Pancreas (tissue), 10 donors: ENCODE measurements around the gene CDKN2A. TPM values are rescaled to one million over a fixed set of nuclear protein-coding genes. Genes with fewer than 3 reads are reported as not detected.

Experiments
- ATAC-seq, 4 donors: fragments of 200-7000 bp; cut with Tn5 transposase; one replicate each; pipeline versions ENCODE4 v1.8.0 to v1.9.1; 2020; ENCODE audit warnings: mild to moderate bottlenecking in 4 of 4, moderate library complexity in 4 of 4
- DNase-seq, 6 donors: peaks; one replicate each; pipeline ENCODE4 v3.0.0-alpha.2; 2020
- FAIRE-seq: peaks from 2 replicates; lab custom pipeline; 2012; peaks lifted over from hg19 to GRCh38; lab: Jason Lieb, UNC
- H3K27ac ChIP-seq, 4 donors: fragments of 200-600 bp; sonication (generic); 1 replicate in 3 of 4; 2 replicates in 1 of 4; pipeline versions ENCODE4 v1.5.0 to v1.8.0; 2020
- H3K27me3 ChIP-seq, 4 donors: fragments of 200-600 bp; one replicate each; pipeline ENCODE4 v1.8.0; 2021
- H3K36me3 ChIP-seq, 3 donors: fragments of 200-600 bp; sonication (generic) in 1 of 3; one replicate each; pipeline versions ENCODE4 v1.5.0 to v1.8.0; 2020 to 2021
- H3K4me1 ChIP-seq, 3 donors: fragments of 200-600 bp; one replicate each; pipeline ENCODE4 v1.8.0; 2021
- H3K4me3 ChIP-seq, 4 donors: fragments of 200-600 bp; sonication (generic) in 2 of 4; one replicate each; pipeline versions ENCODE4 v1.5.0 to v1.8.0; 2020 to 2021
- H3K9me3 ChIP-seq, 4 donors: fragments of 200-600 bp; one replicate each; pipeline ENCODE4 v1.8.0; 2021
- WGBS, 2 donors: extraction: QIAGEN DNeasy Blood & Tissue Kit; methylation state at CpG; one replicate each; pipeline ENCODE4 v1.1.7; 2013; 5-methylcytosine and 5-hydroxymethylcytosine counted together
- intact Hi-C, 3 donors: fragments of 100-400 bp; cut with DNase I; formaldehyde crosslinking; loops; one replicate each; pipeline versions ENCODE4 v1.11.1 to v1.14.2; 2022
- polyA plus RNA-seq, 2 donors: library from polyadenylated mRNA; stranded (reverse); fragments of 200-250 nt; gene quantifications; one replicate each; pipeline ENCODE4 v1.2.3, GENCODE V29; 2013
- total RNA-seq, 6 donors: library from RNA; stranded (reverse); fragmentation: NEBNext Ultra II Directional in 4 of 6; extraction: Animal tissue kit (Norgen Biotek cat#: 25700) in 4 of 6; gene quantifications; one replicate each; pipeline versions ENCODE4 v1.2.1 to v1.2.4, GENCODE V29; 2021 to 2023
- TF ChIP-seq, protein P1 (sequence below), 4 donors: fragments of 200-600 bp; sonication (generic) in 3 of 4; IDR thresholded peaks; one replicate each; pipeline versions ENCODE4 v1.5.0 to v1.8.0; 2021; ENCODE audit warnings: antibody characterized with exemption in 4 of 4
- donor health status: healthy with polysubstance abuse.
- donor health status: DM: no; HTN: no; CAD: no; lungs with moderate emphysema.
- donor health status: DM: no; HTN: no; CAD: no.
- donor health status: control.
- donor health status: control.
- donor health status: Bipolar disorder and iron deficiency.
- donor health status: DM: yes; HTN: yes; CAD: no.
- donor health status: DM: no; HTN: no; CAD: no.
- donor health status: DM: no; HTN: no; CAD: no.
- donor health status: DM: yes; HTN: yes; CAD: no.

The CDKN2A gene
- total and polyA plus RNA-seq, 8 donors: 0.31 to 5.7 (median 2.2) TPM

DNA sequence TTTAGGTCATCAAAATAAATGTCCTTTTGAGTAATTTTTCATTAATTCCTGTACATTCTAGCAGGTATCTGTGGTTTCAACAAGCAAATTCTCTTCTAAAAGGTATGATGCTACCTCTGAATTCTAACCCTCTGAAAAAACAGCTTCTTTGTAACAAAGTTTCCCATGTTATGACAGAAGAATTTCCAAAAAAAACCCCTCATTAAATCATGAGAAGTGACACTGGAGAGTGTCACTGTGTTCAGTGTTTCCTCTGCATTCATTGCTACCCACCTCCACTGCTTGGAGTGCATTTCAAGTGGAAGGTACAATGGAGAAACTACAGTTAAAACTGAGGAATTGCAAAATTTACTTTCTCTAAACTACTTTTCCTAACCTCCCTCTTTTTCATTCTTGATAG, 10.1 kb downstream of the CDKN2A start:
- no peak overlapping the region for H3K27ac ChIP-seq
- no peaks in the 10 kb centered on the region for H3K4me1 ChIP-seq
- peaks cover 3 to 49% (median 15%) of the 10 kb centered on the region in 4 donors for H3K27me3 ChIP-seq
- FAIRE-seq (no peak), ATAC-seq (no peak), DNase-seq (no peak)
- H3K4me3 ChIP-seq: no peak overlapping the region
- intact Hi-C loops: no loop called here
- TF ChIP-seq, protein P1, sequence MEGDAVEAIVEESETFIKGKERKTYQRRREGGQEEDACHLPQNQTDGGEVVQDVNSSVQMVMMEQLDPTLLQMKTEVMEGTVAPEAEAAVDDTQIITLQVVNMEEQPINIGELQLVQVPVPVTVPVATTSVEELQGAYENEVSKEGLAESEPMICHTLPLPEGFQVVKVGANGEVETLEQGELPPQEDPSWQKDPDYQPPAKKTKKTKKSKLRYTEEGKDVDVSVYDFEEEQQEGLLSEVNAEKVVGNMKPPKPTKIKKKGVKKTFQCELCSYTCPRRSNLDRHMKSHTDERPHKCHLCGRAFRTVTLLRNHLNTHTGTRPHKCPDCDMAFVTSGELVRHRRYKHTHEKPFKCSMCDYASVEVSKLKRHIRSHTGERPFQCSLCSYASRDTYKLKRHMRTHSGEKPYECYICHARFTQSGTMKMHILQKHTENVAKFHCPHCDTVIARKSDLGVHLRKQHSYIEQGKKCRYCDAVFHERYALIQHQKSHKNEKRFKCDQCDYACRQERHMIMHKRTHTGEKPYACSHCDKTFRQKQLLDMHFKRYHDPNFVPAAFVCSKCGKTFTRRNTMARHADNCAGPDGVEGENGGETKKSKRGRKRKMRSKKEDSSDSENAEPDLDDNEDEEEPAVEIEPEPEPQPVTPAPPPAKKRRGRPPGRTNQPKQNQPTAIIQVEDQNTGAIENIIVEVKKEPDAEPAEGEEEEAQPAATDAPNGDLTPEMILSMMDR (IDR thresholded peaks at IDR 0.05): no peak
- no peaks in the 10 kb centered on the region for H3K9me3 ChIP-seq
- no peaks in the 10 kb centered on the region for H3K36me3 ChIP-seq

DNA sequence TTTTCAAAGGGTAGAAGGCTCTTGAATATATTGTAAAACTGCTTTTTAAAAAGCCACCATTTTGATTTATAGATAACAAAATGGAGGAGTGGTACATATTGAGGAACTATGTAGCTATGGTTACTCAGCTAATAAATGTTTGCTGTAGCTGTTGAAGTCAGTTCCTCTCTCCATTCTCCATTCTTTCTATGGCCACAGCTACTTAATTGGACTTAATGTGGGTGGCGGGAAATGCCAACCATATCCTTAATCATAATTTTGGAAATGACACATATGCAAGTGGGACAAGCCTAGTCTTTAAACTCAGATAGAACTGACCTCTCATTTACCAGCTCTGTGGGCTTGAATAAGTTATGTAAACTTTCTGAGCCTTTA, 10.6 kb downstream of the CDKN2A start:
- H3K27ac ChIP-seq: no peak overlapping the region
- H3K36me3 ChIP-seq: no peaks in the 10 kb centered on the region
- intact Hi-C loops: no loop called here
- DNase-seq (no peak), FAIRE-seq (no peak), ATAC-seq (no peak)
- H3K4me1 ChIP-seq: no peaks in the 10 kb centered on the region
- H3K9me3 ChIP-seq: no peaks in the 10 kb centered on the region
- TF ChIP-seq, protein P1 (IDR thresholded peaks at IDR 0.05): no peak
- H3K27me3 ChIP-seq: peaks cover 0 to 51% (median 15%) of the 10 kb centered on the region in 4 donors
- WGBS, 2 donors: 77 to 88% methylated on average over 1 of the region's 1 CpG
- no peak overlapping the region for H3K4me3 ChIP-seq

DNA sequence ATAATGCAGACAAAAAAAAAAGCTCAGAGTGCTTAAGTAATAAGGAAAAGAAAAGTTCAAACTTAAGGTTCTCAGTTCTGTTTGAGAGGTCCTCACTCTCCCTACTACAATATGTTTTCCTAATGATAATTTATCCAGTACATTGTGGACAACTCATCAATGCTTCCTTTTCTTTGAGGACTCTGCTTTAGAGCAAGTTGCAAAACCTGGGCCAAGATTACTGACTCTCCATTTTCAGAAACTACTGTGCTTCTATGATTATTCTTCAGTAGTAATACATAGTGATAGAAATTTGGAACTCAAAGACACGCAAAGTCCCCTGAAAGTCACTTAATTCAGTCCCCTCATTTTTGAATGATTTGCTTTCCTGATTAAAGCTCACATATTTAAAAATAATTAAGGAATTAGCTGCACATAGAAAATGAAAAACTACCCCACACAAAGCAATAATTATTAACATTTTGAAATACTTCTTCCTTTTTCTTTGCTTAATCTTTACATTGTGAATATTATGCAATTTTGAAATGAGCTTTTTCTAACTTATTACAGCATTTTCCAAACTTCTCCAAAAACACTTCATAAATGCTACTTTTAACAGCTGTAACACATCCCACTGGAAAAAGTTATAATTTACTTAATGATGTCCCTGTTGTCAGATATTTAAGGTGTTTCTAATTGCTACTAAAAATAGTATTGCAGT, 11.2 kb downstream of the CDKN2A start:
- peaks cover 0 to 51% (median 12%) of the 10 kb centered on the region in 4 donors for H3K27me3 ChIP-seq
- WGBS, 2 donors: 71 to 73% methylated on average over 1 of the region's 1 CpG
- intact Hi-C loops: no loop called here

DNA sequence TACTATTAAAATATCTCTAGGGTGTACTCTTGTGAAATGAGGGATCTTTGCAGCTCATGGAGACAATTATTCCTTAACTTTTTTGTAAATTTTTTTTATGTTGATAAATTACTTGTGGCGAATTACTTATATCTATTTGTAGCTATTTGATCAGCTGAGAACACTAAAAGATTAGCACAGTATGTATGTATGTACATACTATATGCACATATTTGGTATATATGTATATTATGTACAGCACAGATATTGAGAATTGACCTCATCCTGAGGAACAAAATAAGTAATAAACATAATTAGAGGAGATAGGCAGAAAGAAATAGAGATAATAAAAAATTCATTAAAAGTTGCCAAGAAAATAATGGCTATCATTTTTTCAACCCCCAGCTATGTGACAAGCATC, 11.8 kb downstream of the CDKN2A start:
- Histone ChIP-seq H3K4me1 (no peaks in the 10 kb centered on the region), H3K27me3 (peaks cover 0 to 47% (median 9%) of the 10 kb centered on the region in 4 donors), H3K27ac (no peak overlapping the region), H3K4me3 (no peak overlapping the region), H3K36me3 (no peaks in the 10 kb centered on the region), H3K9me3 (no peaks in the 10 kb centered on the region)
- WGBS, 2 donors: 30 to 45% methylated on average over 1 of the region's 1 CpG
- no peak for DNase-seq
- intact Hi-C loops: no loop called here
- TF ChIP-seq, protein P1 (IDR thresholded peaks at IDR 0.05): no peak
- no peak for FAIRE-seq
- ATAC-seq: no peak

More for the DNA sequence above, 11.2 kb downstream of the CDKN2A start:
- no peak overlapping the region for H3K4me3 ChIP-seq
- peak; percentile 13 for FAIRE-seq
- ATAC-seq: no peak
- H3K9me3 ChIP-seq: no peaks in the 10 kb centered on the region
- no peaks in the 10 kb centered on the region for H3K36me3 ChIP-seq
- no peak overlapping the region for H3K27ac ChIP-seq
- TF ChIP-seq, protein P1 (IDR thresholded peaks at IDR 0.05): no peak
- H3K4me1 ChIP-seq: no peaks in the 10 kb centered on the region
- DNase-seq: no peak

DNA sequence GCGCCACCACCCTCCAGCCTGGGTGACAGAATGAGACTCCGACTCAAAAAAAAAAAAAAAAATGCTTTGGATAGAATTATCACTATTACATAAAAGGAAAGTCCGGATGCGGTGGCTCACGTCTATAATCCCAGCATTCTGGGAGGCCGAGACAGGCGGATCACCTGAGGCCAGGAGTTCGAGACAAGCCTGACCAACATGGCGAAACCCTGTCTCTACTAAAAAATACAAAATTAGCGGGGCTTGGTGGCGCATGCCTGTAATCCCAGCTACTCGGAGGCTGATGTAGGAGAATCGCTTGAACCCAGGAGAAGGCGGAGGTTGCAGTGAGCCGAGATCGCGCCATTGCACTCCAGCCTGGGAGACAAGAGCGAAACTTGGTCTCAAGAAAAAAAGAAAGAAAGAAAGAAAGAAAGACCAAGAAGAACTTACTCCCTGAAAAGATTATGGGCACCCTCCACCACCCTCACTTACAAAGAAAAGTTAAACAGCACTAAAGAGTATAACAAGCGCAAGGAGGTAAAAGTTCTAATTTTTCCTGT, 17.8 kb downstream of the CDKN2A start:
- ATAC-seq (no peak), FAIRE-seq (no peak), DNase-seq (no peak)
- TF ChIP-seq, protein P1 (IDR thresholded peaks at IDR 0.05): no peak
- Histone ChIP-seq H3K36me3 (no peaks in the 10 kb centered on the region), H3K4me3 (no peak overlapping the region), H3K27ac (no peak overlapping the region), H3K4me1 (no peaks in the 10 kb centered on the region), H3K9me3 (no peaks in the 10 kb centered on the region), H3K27me3 (peaks cover 5 to 70% (median 20%) of the 10 kb centered on the region in 4 donors)
- intact Hi-C loops: no loop called here
- 21 to 24% methylated on average over 19 of the region's 19 CpGs for WGBS, 2 donors
